Brain pericyte (primary cell): Measurements from ENCODE around the gene ST6GAL1.
"Not testable (repeated sequence)": the region's sequence is repeated elsewhere in the genome, so short reads cannot be mapped to it uniquely, and the experiment has no call there.

Experiments used
- DNase-seq: peaks from one replicate; pipeline ENCODE4 v3.0.0-alpha.2; 2012; ENCODE audit warnings: low read depth, low spot score

Gene ST6GAL1

GRCh38 chr3:187021748-187022402 lies 91.5 kb downstream of the ST6GAL1 start:
- no peak for DNase-seq

- DNase-seq: no peak
Observed at GRCh38 chr3:187022403-187023029, 92.2 kb downstream of the ST6GAL1 start.

GRCh38 chr3:187023340-187023739 lies 93.0 kb downstream of the ST6GAL1 start:
- not testable (repeated sequence) for DNase-seq

GRCh38 chr3:187024536-187025226 lies 94.4 kb downstream of the ST6GAL1 start:
- DNase-seq: no peak

- DNase-seq: no peak
Observed at GRCh38 chr3:187025254-187025655, 94.9 kb downstream of the ST6GAL1 start.

- no peak for DNase-seq
Observed at GRCh38 chr3:187025656-187026316, 95.5 kb downstream of the ST6GAL1 start.

GRCh38 chr3:187026317-187026670 lies 96.0 kb downstream of the ST6GAL1 start:
- DNase-seq: no peak

- no peak for DNase-seq
Observed at GRCh38 chr3:187027531-187028278, 97.4 kb downstream of the ST6GAL1 start.

GRCh38 chr3:187031934-187032333 lies 101.6 kb downstream of the ST6GAL1 start:
- no peak for DNase-seq

- DNase-seq: no peak
Observed at GRCh38 chr3:187036394-187036793, 106.1 kb downstream of the ST6GAL1 start.

GRCh38 chr3:187039100-187039722 lies 108.9 kb downstream of the ST6GAL1 start:
- no peak for DNase-seq

GRCh38 chr3:187039723-187040414 lies 109.5 kb downstream of the ST6GAL1 start:
- DNase-seq: no peak

GRCh38 chr3:187040516-187041361 lies 110.4 kb downstream of the ST6GAL1 start:
- no peak for DNase-seq

- no peak for DNase-seq
Observed at GRCh38 chr3:187041362-187042307, 111.3 kb downstream of the ST6GAL1 start.

- no peak for DNase-seq
Observed at GRCh38 chr3:187042346-187042745, 112.0 kb downstream of the ST6GAL1 start.

- no peak for DNase-seq
Observed at GRCh38 chr3:187042874-187043458, 112.6 kb downstream of the ST6GAL1 start.

- DNase-seq: no peak
Observed at GRCh38 chr3:187044206-187044605, 113.9 kb downstream of the ST6GAL1 start.

- no peak for DNase-seq
Observed at GRCh38 chr3:187044867-187045552, 114.7 kb downstream of the ST6GAL1 start.
